HEK293 (cell line): ENCODE measurements around the gene RINL.

Experiments
- MZF1 ChIP-seq: fragments of 450-650 bp; formaldehyde crosslinking; IDR thresholded peaks from 2 replicates; pipeline ENCODE4 v1.5.1; 2017; ENCODE audit warnings: missing biosample characterization, missing genetic modification characterization, borderline replicate concordance
- YY1 ChIP-seq: fragments of 450-650 bp; formaldehyde crosslinking; IDR thresholded peaks from 2 replicates; pipeline ENCODE4 v1.5.1; 2018; ENCODE audit warnings: missing biosample characterization, missing genetic modification characterization
- ZNF473 ChIP-seq: fragments of 450-650 bp; formaldehyde crosslinking; IDR thresholded peaks from 2 replicates; pipeline ENCODE4 v1.5.1; 2017; ENCODE audit warnings: missing biosample characterization, missing genetic modification characterization
- TF ChIP-seq, protein P1 (sequence below): fragments of 450-650 bp; formaldehyde crosslinking; IDR thresholded peaks from 2 replicates; pipeline ENCODE4 v1.5.1; 2016; ENCODE audit warnings: missing biosample characterization, missing genetic modification characterization

DNA sequence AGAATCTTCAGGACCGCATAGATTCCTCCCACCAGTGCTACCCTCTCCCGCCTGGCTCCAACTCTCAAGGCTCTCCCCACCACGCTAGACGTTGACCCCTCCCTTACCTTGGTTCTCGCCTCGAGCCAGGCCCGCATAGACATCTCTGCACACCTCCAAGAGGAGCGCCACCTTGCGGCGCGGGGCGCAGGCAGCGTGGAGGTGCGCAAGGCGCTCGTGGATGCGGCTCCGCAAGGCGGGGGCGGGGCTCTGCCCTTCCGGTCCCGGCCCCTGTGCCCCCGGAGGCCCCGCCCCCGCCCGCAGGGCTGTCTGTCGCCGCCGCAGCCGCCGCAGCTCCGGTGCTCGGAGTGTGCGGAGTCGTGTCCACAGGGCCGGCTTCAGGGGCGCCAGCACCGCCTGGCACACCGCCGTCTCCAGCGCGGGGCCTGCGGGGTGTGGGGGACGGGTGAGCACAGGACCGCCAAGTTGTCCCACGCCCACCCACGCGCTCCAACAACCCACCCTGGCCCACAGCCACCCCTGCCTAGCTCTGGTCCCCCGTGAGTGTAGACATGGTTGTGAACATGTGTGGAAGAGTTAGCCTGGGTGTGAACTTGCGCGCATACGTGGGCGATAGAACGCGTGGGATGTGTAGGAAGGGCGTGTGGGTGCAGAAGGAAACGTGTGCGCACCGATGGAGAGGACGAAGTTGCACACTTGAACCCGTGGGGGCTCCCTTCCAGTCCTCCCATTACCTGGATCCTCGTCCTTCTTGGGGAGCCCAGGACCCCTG, 8.1 kb downstream of the RINL start:
- TF ChIP-seq, protein P1, sequence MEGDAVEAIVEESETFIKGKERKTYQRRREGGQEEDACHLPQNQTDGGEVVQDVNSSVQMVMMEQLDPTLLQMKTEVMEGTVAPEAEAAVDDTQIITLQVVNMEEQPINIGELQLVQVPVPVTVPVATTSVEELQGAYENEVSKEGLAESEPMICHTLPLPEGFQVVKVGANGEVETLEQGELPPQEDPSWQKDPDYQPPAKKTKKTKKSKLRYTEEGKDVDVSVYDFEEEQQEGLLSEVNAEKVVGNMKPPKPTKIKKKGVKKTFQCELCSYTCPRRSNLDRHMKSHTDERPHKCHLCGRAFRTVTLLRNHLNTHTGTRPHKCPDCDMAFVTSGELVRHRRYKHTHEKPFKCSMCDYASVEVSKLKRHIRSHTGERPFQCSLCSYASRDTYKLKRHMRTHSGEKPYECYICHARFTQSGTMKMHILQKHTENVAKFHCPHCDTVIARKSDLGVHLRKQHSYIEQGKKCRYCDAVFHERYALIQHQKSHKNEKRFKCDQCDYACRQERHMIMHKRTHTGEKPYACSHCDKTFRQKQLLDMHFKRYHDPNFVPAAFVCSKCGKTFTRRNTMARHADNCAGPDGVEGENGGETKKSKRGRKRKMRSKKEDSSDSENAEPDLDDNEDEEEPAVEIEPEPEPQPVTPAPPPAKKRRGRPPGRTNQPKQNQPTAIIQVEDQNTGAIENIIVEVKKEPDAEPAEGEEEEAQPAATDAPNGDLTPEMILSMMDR (tag by site-specific recombination) = 0 out of 2 replicates have a peak, but pooled peaks have one; percentile 13
- TF ChIP-seq YY1 (tag by site-specific recombination) (no peak), MZF1 (tag by site-specific recombination) (no peak), ZNF473 (tag by site-specific recombination) (no peak)
